CD4-positive, alpha-beta memory T cell (primary cell): ENCODE results near the gene MRFAP1L1. TPM values are rescaled to one million over a fixed set of nuclear protein-coding genes. Genes with fewer than 3 reads are reported as not detected.

Experiments used
- CTCF ChIA-PET: fragments of 350-600 bp; sonication (Branson Sonifier 250); formaldehyde crosslinking; loops from one replicate; lab custom pipeline; 2021; ENCODE audit warnings: inconsistent platforms; ENCODE audit not compliant: partially characterized antibody; lab: Charles Lee
- POLR2A ChIA-PET: fragments of 350-600 bp; sonication (Branson Sonifier 250); formaldehyde crosslinking; loops from one replicate; lab custom pipeline; 2021; ENCODE audit not compliant: partially characterized antibody; lab: Charles Lee
- DNase-seq, 5 donors: peaks; one replicate each; pipeline versions ENCODE4 v3.0.0 to v3.0.0-alpha.2; 2020 to 2022; ENCODE audit warnings: mixed read lengths in 1 of 5
- H3K27ac ChIP-seq: one replicate; pipeline ENCODE4 v1.7.0; 2013; ENCODE audit warnings: low read depth, low read length
- H3K27me3 ChIP-seq: 2 replicates; pipeline ENCODE4 v1.7.0; 2013; ENCODE audit warnings: mild to moderate bottlenecking, low read length, moderate library complexity; ENCODE audit not compliant: insufficient read depth
- H3K36me3 ChIP-seq: 2 replicates; pipeline ENCODE4 v1.7.0; 2013; ENCODE audit warnings: mild to moderate bottlenecking, low read length, moderate library complexity; ENCODE audit not compliant: insufficient read depth
- H3K4me1 ChIP-seq: 2 replicates; pipeline ENCODE4 v1.7.0; 2013; ENCODE audit warnings: mild to moderate bottlenecking, low read length, moderate library complexity; ENCODE audit not compliant: insufficient read depth
- H3K4me3 ChIP-seq, 2 donors: one replicate each; pipeline ENCODE4 v1.7.0; 2013; ENCODE audit warnings: low read length in 2 of 2, mild to moderate bottlenecking in 1 of 2
- H3K9me3 ChIP-seq, 2 donors: one replicate each; pipeline ENCODE4 v1.7.0; 2013; ENCODE audit warnings: low read length in 2 of 2, control low read depth in 1 of 2; ENCODE audit not compliant: control insufficient read depth in 1 of 2
- H3K27ac Mint-ChIP-seq, 7 donors: one replicate each; pipeline ENCODE4 v1.8.0; 2020 to 2021; ENCODE audit warnings: mixed read lengths in 7 of 7, mild to moderate bottlenecking in 6 of 7, inconsistent platforms in 3 of 7, moderate library complexity in 3 of 7
- H3K27me3 Mint-ChIP-seq, 2 donors: one replicate each; pipeline ENCODE4 v1.8.0; 2020 to 2021; ENCODE audit warnings: mixed read lengths in 2 of 2
- H3K36me3 Mint-ChIP-seq, 2 donors: one replicate each; pipeline ENCODE4 v1.8.0; 2020 to 2021; ENCODE audit warnings: mixed read lengths in 2 of 2, inconsistent platforms in 1 of 2, mild to moderate bottlenecking in 1 of 2
- H3K4me1 Mint-ChIP-seq, 4 donors: one replicate each; pipeline ENCODE4 v1.8.0; 2020 to 2021; ENCODE audit warnings: mixed read lengths in 4 of 4, mild to moderate bottlenecking in 1 of 4
- H3K4me3 Mint-ChIP-seq, 8 donors: one replicate each; pipeline ENCODE4 v1.8.0; 2020 to 2021; ENCODE audit warnings: mixed read lengths in 8 of 8, mild to moderate bottlenecking in 7 of 8, moderate library complexity in 6 of 8, inconsistent platforms in 3 of 8
- H3K9me3 Mint-ChIP-seq, 8 donors: one replicate each; pipeline ENCODE4 v1.8.0; 2020 to 2021; ENCODE audit warnings: mixed read lengths in 8 of 8, mild to moderate bottlenecking in 5 of 8, inconsistent platforms in 3 of 8, moderate library complexity in 1 of 8
- intact Hi-C: fragments of 100-400 bp; cut with micrococcal nuclease; formaldehyde crosslinking; loops from one replicate; pipeline ENCODE4 v1.15.1; 2023
- polyA plus RNA-seq, 2 donors: library from polyadenylated mRNA; unstranded; fragments of 300-500 nt; fragmentation: Illumina TruSeq; gene quantifications; one replicate each; pipeline ENCODE4 v1.2.3, GENCODE V29; 2021
- total RNA-seq, 2 experiments: library from RNA; stranded (reverse); gene quantifications; one replicate each; pipeline ENCODE4 v1.2.3, GENCODE V29; 2021

Gene MRFAP1L1
- total and polyA plus RNA-seq, 4 experiments from 2014 or later, result 127 to 147 (median 133) TPM

- CTCF ChIA-PET, result interaction anchor here (0.9 to 7.8 kb wide), 8 partner anchors 11 to 349 kb away, joined by 3 to 293 read pairs (median 6); partner anchors contain the start of genes GRPEL1 and MRFAP1L1
- intact Hi-C loops, result no loop called here
Observed at GRCh38 chr4:6721121-6721520, 11.5 kb upstream of the MRFAP1L1 start.

GRCh38 chr4:6720202-6720699, 10.6 kb upstream of the MRFAP1L1 start:
- Histone ChIP-seq H3K27ac (no peak overlapping the region), H3K4me1 (peaks cover 35% of the 10 kb centered on the region), H3K4me3 (no peak overlapping the region), H3K27me3 (no peaks in the 10 kb centered on the region), H3K36me3 (no peaks in the 10 kb centered on the region), H3K9me3 (no peaks in the 10 kb centered on the region)
- Mint-ChIP-seq H3K4me1 (peaks cover 24 to 41% (median 32%) of the 10 kb centered on the region in 4 donors), H3K9me3 (peaks cover 0 to 1% (median 0%) of the 10 kb centered on the region in 8 donors), H3K27me3 (no peaks in the 10 kb centered on the region), H3K4me3 (peak overlapping the region in 5 of 8 donors; percentile 43 to 80 (median 64)), H3K36me3 (peaks cover 5 to 13% of the 10 kb centered on the region in 2 donors), H3K27ac (peak overlapping the region in 6 of 7 donors; percentile 37 to 90 (median 66))
- ChIA-PET POLR2A (interaction anchor here (0.7 to 34.5 kb wide), 10 partner anchors 10 to 351 kb away, joined by 3 to 1401 read pairs (median 4); partner anchors contain the start of genes KIAA0232, MRFAP1L1 and S100P), CTCF (interaction anchor here (0.6 to 7.8 kb wide), 27 partner anchors 8 to 361 kb away, joined by 3 to 293 read pairs (median 4); partner anchors contain the start of genes GRPEL1, MRFAP1L1 and TADA2B)
- intact Hi-C loops, result loop anchor here (1.0 kb wide), 2 partner anchors 63 to 154 kb away; no protein-coding TSS in a partner anchor
- DNase-seq, result peak; percentile 67 to 80 (median 70)

More at GRCh38 chr4:6721121-6721520, 11.5 kb upstream of the MRFAP1L1 start:
- DNase-seq, result no peak
- Mint-ChIP-seq H3K36me3 (peaks cover 5 to 9% of the 10 kb centered on the region in 2 donors), H3K4me1 (peaks cover 16 to 33% (median 26%) of the 10 kb centered on the region in 4 donors), H3K9me3 (peaks cover 0 to 1% (median 0%) of the 10 kb centered on the region in 8 donors), H3K4me3 (no peak overlapping the region), H3K27me3 (no peaks in the 10 kb centered on the region), H3K27ac (peak overlapping the region in 3 of 7 donors; percentile 50 to 60 (median 58))
- no peak overlapping the region for H3K4me3 ChIP-seq
- no peaks in the 10 kb centered on the region for H3K9me3 ChIP-seq
- no peak overlapping the region for H3K27ac ChIP-seq
- POLR2A ChIA-PET, result interaction anchor here (1.9 to 26.2 kb wide), 2 partner anchors 27 to 63 kb away, joined by 5 to 663 read pairs; partner anchors contain the start of gene S100P
- H3K36me3 ChIP-seq, result no peaks in the 10 kb centered on the region
- H3K4me1 ChIP-seq, result peaks cover 30% of the 10 kb centered on the region
- no peaks in the 10 kb centered on the region for H3K27me3 ChIP-seq

- CTCF ChIA-PET, result interaction anchor here (0.7 to 7.8 kb wide), 26 partner anchors 9 to 362 kb away, joined by 3 to 293 read pairs (median 4); partner anchors contain the start of genes GRPEL1, MRFAP1L1 and TADA2B
- Histone ChIP-seq H3K27ac (no peak overlapping the region), H3K27me3 (no peaks in the 10 kb centered on the region), H3K9me3 (no peaks in the 10 kb centered on the region), H3K4me1 (peaks cover 38% of the 10 kb centered on the region), H3K36me3 (no peaks in the 10 kb centered on the region), H3K4me3 (no peak overlapping the region)
- Mint-ChIP-seq H3K27ac (peak overlapping the region in 3 of 7 donors; percentile 70 to 90 (median 81)), H3K4me3 (peak overlapping the region in 3 of 8 donors; percentile 6 to 61 (median 31)), H3K4me1 (peaks cover 24 to 46% (median 34%) of the 10 kb centered on the region in 4 donors), H3K9me3 (peaks cover 0 to 1% (median 0%) of the 10 kb centered on the region in 8 donors), H3K36me3 (peaks cover 5 to 13% of the 10 kb centered on the region in 2 donors), H3K27me3 (no peaks in the 10 kb centered on the region)
- POLR2A ChIA-PET, result interaction anchor here (1.1 to 34.5 kb wide), 10 partner anchors 10 to 350 kb away, joined by 3 to 1401 read pairs (median 7); partner anchors contain the start of genes MRFAP1, MRFAP1L1 and S100P
- no peak for DNase-seq
- intact Hi-C loops, result loop anchor here (1.0 to 5.0 kb wide), 3 partner anchors 64 to 452 kb away; partner anchors contain the start of gene WFS1
Observed at GRCh38 chr4:6719611-6720179, 10.0 kb upstream of the MRFAP1L1 start.

- ChIA-PET POLR2A (interaction anchor here (0.7 to 34.5 kb wide), 8 partner anchors 10 to 166 kb away, joined by 4 to 1401 read pairs (median 20); partner anchors contain the start of genes MRFAP1, MRFAP1L1 and S100P), CTCF (interaction anchor here (0.6 to 7.8 kb wide), 21 partner anchors 10 to 361 kb away, joined by 3 to 293 read pairs (median 4); partner anchors contain the start of genes GRPEL1, MRFAP1, MRFAP1L1 and TADA2B)
- no peaks in the 10 kb centered on the region for H3K9me3 ChIP-seq
- H3K4me3 ChIP-seq, result no peak overlapping the region
- Mint-ChIP-seq H3K27me3 (no peaks in the 10 kb centered on the region), H3K9me3 (peaks cover 0 to 1% (median 0%) of the 10 kb centered on the region in 8 donors), H3K36me3 (peaks cover 5 to 13% of the 10 kb centered on the region in 2 donors), H3K4me3 (peak overlapping the region in 7 of 8 donors; percentile 8 to 61 (median 47)), H3K4me1 (peaks cover 24 to 46% (median 34%) of the 10 kb centered on the region in 4 donors), H3K27ac (peak overlapping the region in 6 of 7 donors; percentile 43 to 86 (median 76))
- H3K27me3 ChIP-seq, result no peaks in the 10 kb centered on the region
- no peak for DNase-seq
- H3K4me1 ChIP-seq, result peaks cover 38% of the 10 kb centered on the region
- no peaks in the 10 kb centered on the region for H3K36me3 ChIP-seq
- no peak overlapping the region for H3K27ac ChIP-seq
- intact Hi-C loops, result loop anchor here (5.0 kb wide), 1 partner anchor 452 kb away; the partner anchor contains the start of gene WFS1
Observed at GRCh38 chr4:6718932-6719610, 9.4 kb upstream of the MRFAP1L1 start.

- DNase-seq, result no peak
- Mint-ChIP-seq H3K27ac (peak overlapping the region; percentile 87 to 95 (median 93)), H3K9me3 (no peaks in the 10 kb centered on the region), H3K27me3 (no peaks in the 10 kb centered on the region), H3K36me3 (peaks cover 5 to 13% of the 10 kb centered on the region in 2 donors), H3K4me1 (peaks cover 24 to 49% (median 34%) of the 10 kb centered on the region in 4 donors), H3K4me3 (peak overlapping the region; percentile 83 to 99 (median 90))
- Histone ChIP-seq H3K9me3 (no peaks in the 10 kb centered on the region), H3K27me3 (no peaks in the 10 kb centered on the region), H3K4me1 (peaks cover 38% of the 10 kb centered on the region), H3K27ac (peak overlapping the region; percentile 92), H3K4me3 (peak overlapping the region; percentile 38 to 84), H3K36me3 (no peaks in the 10 kb centered on the region)
- ChIA-PET CTCF (interaction anchor here (1.1 to 7.8 kb wide), 22 partner anchors 10 to 353 kb away, joined by 3 to 293 read pairs (median 6); partner anchors contain the start of genes GRPEL1, MRFAP1 and TBC1D14), POLR2A (interaction anchor here (0.8 to 34.5 kb wide), 19 partner anchors 8 to 354 kb away, joined by 3 to 1401 read pairs (median 7); partner anchors contain the start of genes GRPEL1, MAN2B2, MRFAP1 and MRFAP1L1)
- intact Hi-C loops, result loop anchor here (1.0 to 5.0 kb wide), 9 partner anchors 8 to 450 kb away; partner anchors contain the start of genes GRPEL1, KIAA0232, MRFAP1 and MRFAP1L1
Observed at GRCh38 chr4:6716958-6717655, 7.4 kb upstream of the MRFAP1L1 start.
